ENCODE data around the gene KIF25. TPM values are rescaled to one million over a fixed set of nuclear protein-coding genes. Genes with fewer than 3 reads are reported as not detected.

The KIF25 gene
- total RNA-seq, 1 experiment from 2014 or later, result not detected

- H3K36me3 Mint-ChIP-seq (ENCODE audit: insufficient read depth, unreplicated experiment), result peaks cover 12% of the 10 kb centered on the region
- CTCF ChIA-PET, result interaction anchor here (0.5 to 0.9 kb wide), 2 partner anchors 45 to 726 kb away, joined by 3 read pairs; no protein-coding TSS in a partner anchor
- peaks cover 21% of the 10 kb centered on the region for H3K27me3 Mint-ChIP-seq (ENCODE audit: insufficient read depth, unreplicated experiment)
- no peak overlapping the region for H3K4me3 Mint-ChIP-seq (ENCODE audit: unreplicated experiment)
- peaks cover 6% of the 10 kb centered on the region for H3K4me1 Mint-ChIP-seq (ENCODE audit: insufficient read depth, unreplicated experiment)
- BruUV-seq (replicated peaks), result no TSS peak
- H3K9me3 Mint-ChIP-seq (ENCODE audit: unreplicated experiment), result peaks cover 23% of the 10 kb centered on the region
- intact Hi-C loops (cut with micrococcal nuclease), result no loop called here
- POLR2A ChIA-PET, result no interaction called here
- no peak for TF ChIP-seq CTCF (IDR thresholded peaks at IDR 0.05; ENCODE audit: unreplicated experiment)
- DNase-seq (ENCODE audit: unreplicated experiment), result no peak
- H3K27ac Mint-ChIP-seq (ENCODE audit: low read depth, unreplicated experiment), result no peak overlapping the region
These were observed 18.2 kb downstream of the KIF25 start for GRCh38 chr6:168015482-168016175.

- ChIA-PET POLR2A (no interaction called here), CTCF (no interaction called here)
- no TSS peak for BruUV-seq (replicated peaks)
- Mint-ChIP-seq H3K4me1 (ENCODE audit: insufficient read depth, unreplicated experiment) (peaks cover 6% of the 10 kb centered on the region), H3K36me3 (ENCODE audit: insufficient read depth, unreplicated experiment) (peaks cover 12% of the 10 kb centered on the region), H3K27me3 (ENCODE audit: insufficient read depth, unreplicated experiment) (peaks cover 26% of the 10 kb centered on the region), H3K9me3 (ENCODE audit: unreplicated experiment) (peaks cover 18% of the 10 kb centered on the region), H3K4me3 (ENCODE audit: unreplicated experiment) (no peak overlapping the region), H3K27ac (ENCODE audit: low read depth, unreplicated experiment) (peak overlapping the region; percentile 31)
- TF ChIP-seq CTCF (IDR thresholded peaks at IDR 0.05; ENCODE audit: unreplicated experiment), result no peak
- no peak for DNase-seq (ENCODE audit: unreplicated experiment)
- intact Hi-C loops (cut with micrococcal nuclease), result no loop called here
These were observed 18.7 kb downstream of the KIF25 start for GRCh38 chr6:168016176-168016620.

GRCh38 chr6:168016721-168017525 lies 19.5 kb downstream of the KIF25 start:
- POLR2A ChIA-PET, result no interaction called here
- BruUV-seq (replicated peaks), result no TSS peak
- DNase-seq (ENCODE audit: unreplicated experiment), result peak; percentile 28
- intact Hi-C loops (cut with micrococcal nuclease), result no loop called here
- H3K4me1 Mint-ChIP-seq (ENCODE audit: insufficient read depth, unreplicated experiment), result peaks cover 6% of the 10 kb centered on the region
- peak overlapping the region; percentile 16 for H3K4me3 Mint-ChIP-seq (ENCODE audit: unreplicated experiment)
- peak overlapping the region; percentile 31 for H3K27ac Mint-ChIP-seq (ENCODE audit: low read depth, unreplicated experiment)
- H3K27me3 Mint-ChIP-seq (ENCODE audit: insufficient read depth, unreplicated experiment), result peaks cover 30% of the 10 kb centered on the region
- peaks cover 7% of the 10 kb centered on the region for H3K36me3 Mint-ChIP-seq (ENCODE audit: insufficient read depth, unreplicated experiment)
- CTCF ChIA-PET, result no interaction called here
- TF ChIP-seq CTCF (IDR thresholded peaks at IDR 0.05; ENCODE audit: unreplicated experiment), result no peak
- peaks cover 13% of the 10 kb centered on the region for H3K9me3 Mint-ChIP-seq (ENCODE audit: unreplicated experiment)

- H3K4me1 Mint-ChIP-seq (ENCODE audit: insufficient read depth, unreplicated experiment), result peaks cover 6% of the 10 kb centered on the region
- ChIA-PET POLR2A (no interaction called here), CTCF (no interaction called here)
- DNase-seq (ENCODE audit: unreplicated experiment), result no peak
- H3K27me3 Mint-ChIP-seq (ENCODE audit: insufficient read depth, unreplicated experiment), result peaks cover 37% of the 10 kb centered on the region
- peaks cover 10% of the 10 kb centered on the region for H3K9me3 Mint-ChIP-seq (ENCODE audit: unreplicated experiment)
- H3K27ac Mint-ChIP-seq (ENCODE audit: low read depth, unreplicated experiment), result no peak overlapping the region
- intact Hi-C loops (cut with micrococcal nuclease), result no loop called here
- no TSS peak for BruUV-seq (replicated peaks)
- TF ChIP-seq CTCF (IDR thresholded peaks at IDR 0.05; ENCODE audit: unreplicated experiment), result no peak
- H3K36me3 Mint-ChIP-seq (ENCODE audit: insufficient read depth, unreplicated experiment), result peaks cover 6% of the 10 kb centered on the region
- no peak overlapping the region for H3K4me3 Mint-ChIP-seq (ENCODE audit: unreplicated experiment)
These were observed 20.2 kb downstream of the KIF25 start for GRCh38 chr6:168017629-168018028.
